Activated CD8-positive, alpha-beta memory T cell treated with anti-CD3 and anti-CD28 coated beads, Interleukin-2, amount 50 U/mL, for 1 hour (primary cell): ENCODE data around the gene HMG20B.
"Not testable (repeated sequence)": the region's sequence is repeated elsewhere in the genome, so short reads cannot be mapped to it uniquely, and the experiment has no call there.

ENCODE experiments used
- DNase-seq: peaks from one replicate; pipeline ENCODE4 v3.0.0-alpha.2; 2020; ENCODE audit errors: extremely low read depth

Gene HMG20B

GRCh38 chr19:3584036-3584802 lies 11.5 kb downstream of the HMG20B start:
- not testable (repeated sequence) for DNase-seq

- no peak for DNase-seq
These were observed 12.8 kb downstream of the HMG20B start, which contains the start of gene GIPC3 for GRCh38 chr19:3585301-3586126. Gene GIPC3, plus strand, starts transcription at chr19:3585478. Its CDS starts 120 bp downstream, at chr19:3585598.

- DNase-seq = no peak
These were observed 13.4 kb downstream of the HMG20B start for GRCh38 chr19:3586127-3586626.

- no peak for DNase-seq
These were observed 14.1 kb downstream of the HMG20B start for GRCh38 chr19:3586707-3587346.

- no peak for DNase-seq
These were observed 16.7 kb downstream of the HMG20B start for GRCh38 chr19:3589439-3589838.

- DNase-seq = no peak
These were observed 17.2 kb downstream of the HMG20B start for GRCh38 chr19:3589949-3590348.

- no peak for DNase-seq
These were observed 18.4 kb downstream of the HMG20B start for GRCh38 chr19:3590991-3591659.

- no peak for DNase-seq
These were observed 19.3 kb downstream of the HMG20B start for GRCh38 chr19:3591876-3592613.

GRCh38 chr19:3593156-3593555 lies 20.4 kb downstream of the HMG20B start:
- DNase-seq = no peak

- no peak for DNase-seq
These were observed 22.8 kb downstream of the HMG20B start for GRCh38 chr19:3595521-3596061.

GRCh38 chr19:3599776-3600187 lies 27.0 kb downstream of the HMG20B start:
- no peak for DNase-seq

- DNase-seq = no peak
These were observed 28.3 kb downstream of the HMG20B start for GRCh38 chr19:3601021-3601420.

- DNase-seq = no peak
These were observed 30.5 kb downstream of the HMG20B start for GRCh38 chr19:3603121-3603811.

GRCh38 chr19:3604227-3604986 lies 31.7 kb downstream of the HMG20B start:
- DNase-seq = no peak

- DNase-seq = no peak
These were observed 32.2 kb downstream of the HMG20B start for GRCh38 chr19:3604987-3605343.

- DNase-seq = no peak
These were observed 32.6 kb downstream of the HMG20B start for GRCh38 chr19:3605361-3605760.

GRCh38 chr19:3605770-3606169 lies 33.0 kb downstream of the HMG20B start:
- DNase-seq = no peak

- DNase-seq = no peak
These were observed 33.5 kb downstream of the HMG20B start for GRCh38 chr19:3606174-3606689.

- DNase-seq = no peak
These were observed 34.0 kb downstream of the HMG20B start, which contains the start of gene TBXA2R for GRCh38 chr19:3606690-3607289. Gene TBXA2R, minus strand, starts transcription at chr19:3606875. Its CDS starts 6,241 bp downstream, at chr19:3600634.
